Measurements from ENCODE around the gene RAPGEF4. TPM values are rescaled to one million over a fixed set of nuclear protein-coding genes. Genes with fewer than 3 reads are reported as not detected.

Gene RAPGEF4
- total and polyA plus RNA-seq, 2 of the 13 experiments (the other 11 are each of a cell fraction or from before 2014, with no cell fraction given): 0.78 to 0.91 TPM

GRCh38 chr2:172845028-172845630 lies 109.5 kb downstream of the RAPGEF4 start:
- 25% methylated on average over 2 of the region's 2 CpGs for WGBS (ENCODE audit: low lambda C conversion rate)
- in situ Hi-C loops (cut with HindIII; ENCODE audit: extremely low pct_ligation_motif_present, low pct_unique_long_range_greater_than_20kb): no loop called here
- no TSS peak for BruUV-seq (replicated peaks)

More at GRCh38 chr2:172845028-172845630, 109.5 kb downstream of the RAPGEF4 start:
- Histone ChIP-seq H3K4me2 (ENCODE audit: low read depth, low read length) (no peak overlapping the region), H3K36me3 (replicated peaks in 1 of 2; ENCODE audit: control insufficient read depth in 1 of 2, insufficient read depth in 2 of 2, low read length in 2 of 2) (no peaks in the 10 kb centered on the region), H3K27ac (ENCODE audit: extremely low read length, insufficient read depth, low read length) (no peak overlapping the region), H3K4me1 (ENCODE audit: insufficient read depth, low read length) (no peaks in the 10 kb centered on the region; the same call in 1 of the 2 replicates), H2AFZ (ENCODE audit: low read length) (no peak overlapping the region), H3K9me3 (ENCODE audit: low read length) (no peaks in the 10 kb centered on the region), H3K27me3 (ENCODE audit: control insufficient read depth in 1 of 2, insufficient read depth in 2 of 2, low read length in 2 of 2) (peaks cover 0 to 9% of the 10 kb centered on the region in 2 experiments; a peak in 2 of 5 replicates), H4K20me1 (ENCODE audit: insufficient read depth, low read length) (no peaks in the 10 kb centered on the region), H3K4me3 (replicated peaks in 1 of 3; ENCODE audit: insufficient read depth in 1 of 3, low read depth in 2 of 3, low read length in 3 of 3) (no peak overlapping the region), H3K9ac (ENCODE audit: insufficient read depth, low read depth, low read length) (no peak overlapping the region), H3K79me2 (ENCODE audit: insufficient read depth, low read length) (no peaks in the 10 kb centered on the region)
- no peak for TF ChIP-seq MAFK (conservative IDR thresholded peaks at IDR 0.05 in 1 of 2, IDR thresholded peaks at IDR 0.05 in 1 of 2; ENCODE audit: low read length in 2 of 2)
- no peak for TF ChIP-seq ZNF749 (CRISPR knock-in tag; IDR thresholded peaks at IDR 0.05; ENCODE audit: borderline replicate concordance)
- no peak for TF ChIP-seq ASH2L (IDR thresholded peaks at IDR 0.05; ENCODE audit: insufficient read length, low read depth, low read length)
- no peak for TF ChIP-seq NR2F2 (IDR thresholded peaks at IDR 0.05; ENCODE audit: borderline replicate concordance, low read depth)
- TF ChIP-seq NFAT5 (CRISPR knock-in tag; IDR thresholded peaks at IDR 0.05): no peak
- TF ChIP-seq ZNF101 (CRISPR knock-in tag; IDR thresholded peaks at IDR 0.05; ENCODE audit: borderline replicate concordance, low read depth): no peak
- TF ChIP-seq NR2F6 (IDR thresholded peaks at IDR 0.05): no peak
- TF ChIP-seq NR2F6 (CRISPR knock-in tag; IDR thresholded peaks at IDR 0.05): no peak
- TF ChIP-seq, protein P1, sequence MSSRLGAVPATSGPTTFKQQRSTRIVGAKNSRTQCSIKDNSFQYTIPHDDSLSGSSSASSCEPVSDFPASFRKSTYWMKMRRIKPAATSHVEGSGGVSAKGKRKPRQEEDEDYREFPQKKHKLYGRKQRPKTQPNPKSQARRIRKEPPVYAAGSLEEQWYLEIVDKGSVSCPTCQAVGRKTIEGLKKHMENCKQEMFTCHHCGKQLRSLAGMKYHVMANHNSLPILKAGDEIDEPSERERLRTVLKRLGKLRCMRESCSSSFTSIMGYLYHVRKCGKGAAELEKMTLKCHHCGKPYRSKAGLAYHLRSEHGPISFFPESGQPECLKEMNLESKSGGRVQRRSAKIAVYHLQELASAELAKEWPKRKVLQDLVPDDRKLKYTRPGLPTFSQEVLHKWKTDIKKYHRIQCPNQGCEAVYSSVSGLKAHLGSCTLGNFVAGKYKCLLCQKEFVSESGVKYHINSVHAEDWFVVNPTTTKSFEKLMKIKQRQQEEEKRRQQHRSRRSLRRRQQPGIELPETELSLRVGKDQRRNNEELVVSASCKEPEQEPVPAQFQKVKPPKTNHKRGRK (CRISPR knock-in tag; IDR thresholded peaks at IDR 0.05): no peak
- no peak for TF ChIP-seq NONO (IDR thresholded peaks at IDR 0.05)
- TF ChIP-seq NONO (CRISPR knock-in tag; conservative IDR thresholded peaks at IDR 0.05): no peak
- TF ChIP-seq FOXA3 (CRISPR knock-in tag; IDR thresholded peaks at IDR 0.05): no peak
- no peak for TF ChIP-seq CREB1 (IDR thresholded peaks at IDR 0.05)
- no peak for TF ChIP-seq CREB1 (CRISPR knock-in tag; IDR thresholded peaks at IDR 0.05)
- TF ChIP-seq ZNF335 (CRISPR knock-in tag; IDR thresholded peaks at IDR 0.05): no peak
- no peak for TF ChIP-seq ZNF772 (CRISPR knock-in tag; IDR thresholded peaks at IDR 0.05)
- no peak for TF ChIP-seq SIX1 (CRISPR knock-in tag; IDR thresholded peaks at IDR 0.05; ENCODE audit: borderline replicate concordance)
- no peak for TF ChIP-seq FUBP1 (CRISPR knock-in tag; IDR thresholded peaks at IDR 0.05; ENCODE audit: borderline replicate concordance)
- no peak for TF ChIP-seq ZFP1 (CRISPR knock-in tag; IDR thresholded peaks at IDR 0.05)
- ChIA-PET CTCF (ENCODE audit: low intra/inter-chr PET ratio, low total read pairs) (no interaction called here), POLR2A (no interaction called here)
- intact Hi-C loops (cut with micrococcal nuclease; ENCODE audit: unreplicated experiment): no loop called here
- ATAC-seq: no peak
- no peak for FAIRE-seq
- DNase-seq (ENCODE audit: low spot score): no peak

Measured in HepG2 (cell line).